Panc1 (cell line): ENCODE data around the gene EDRF1. TPM values are rescaled to one million over a fixed set of nuclear protein-coding genes. Genes with fewer than 3 reads are reported as not detected.

ENCODE experiments used
- ATAC-seq: fragments of 200-7000 bp; cut with Tn5 transposase; 2 replicates; pipeline ENCODE4 v1.9.1; 2020; ENCODE audit warnings: mild to moderate bottlenecking, moderate library complexity
- BruUV-seq: library from RNA; stranded (reverse); fragments of 400-500 nt; replicated peaks from 2 replicates; lab custom pipeline; 2021; lab: Mats Ljungman, UMichigan
- CTCF ChIA-PET: fragments of 300-600 bp; sonication (Branson Sonifier 250); formaldehyde crosslinking; loops from one replicate; lab custom pipeline; 2022; ENCODE audit warnings: antibody characterized with exemption; lab: Charles Lee
- POLR2A ChIA-PET: fragments of 300-600 bp; sonication (Branson Sonifier 250); formaldehyde crosslinking; loops from one replicate; lab custom pipeline; 2022; ENCODE audit warnings: antibody characterized with exemption; lab: Charles Lee
- DNase-seq: peaks from one replicate; pipeline ENCODE4 v3.0.0-alpha.2; 2010; ENCODE audit warnings: low read depth, low spot score
- H3K27ac ChIP-seq: 2 replicates; pipeline ENCODE4 v1.5.1; 2011; ENCODE audit warnings: mild to moderate bottlenecking, low read length, inconsistent platforms
- H3K27me3 ChIP-seq: fragments of 200-500 bp; sonication (Bioruptor generic); 2 replicates; pipeline ENCODE4 v1.6.0; 2014; ENCODE audit warnings: low read length, inconsistent platforms; ENCODE audit not compliant: control insufficient read depth, insufficient read depth
- H3K36me3 ChIP-seq: fragments of 200-500 bp; sonication (Bioruptor generic); 2 replicates; pipeline ENCODE4 v1.5.1; 2014; ENCODE audit warnings: inconsistent platforms, mild to moderate bottlenecking, low read length, moderate library complexity; ENCODE audit not compliant: control insufficient read depth, insufficient read depth
- H3K4me1 ChIP-seq: 2 replicates; pipeline ENCODE4 v1.5.1; 2011; ENCODE audit warnings: inconsistent platforms, mild to moderate bottlenecking, low read length, moderate library complexity; ENCODE audit not compliant: control insufficient read depth, insufficient read depth
- H3K4me3 ChIP-seq, 2 experiments: 2 replicates each; pipeline ENCODE4 v1.5.1; 2011 to 2012; ENCODE audit warnings: low read depth in 2 of 2, low read length in 2 of 2, mild to moderate bottlenecking in 2 of 2, inconsistent platforms in 1 of 2, moderate library complexity in 1 of 2
- H3K9me3 ChIP-seq: fragments of 200-500 bp; sonication (Bioruptor generic); 2 replicates; pipeline ENCODE4 v1.5.1; 2014; ENCODE audit warnings: low read depth, mild to moderate bottlenecking, inconsistent platforms, low read length, moderate library complexity; ENCODE audit not compliant: control insufficient read depth, insufficient read depth
- CTCF ChIP-seq: fragments of 450-650 bp; IDR thresholded peaks from 2 replicates; pipeline ENCODE4 v1.5.1; 2017; ENCODE audit warnings: mild to moderate bottlenecking
- POLR2AphosphoS5 ChIP-seq: IDR thresholded peaks from 2 replicates; pipeline ENCODE4 v1.6.1; 2012; ENCODE audit warnings: mild to moderate bottlenecking, low read depth, low read length, moderate library complexity
- REST ChIP-seq, 2 experiments: IDR thresholded peaks; 2 replicates each; pipeline ENCODE4 v1.6.1; 2011 to 2012; ENCODE audit warnings: low read depth in 2 of 2, control low read depth in 1 of 2, low read length in 1 of 2, mild to moderate bottlenecking in 1 of 2, moderate library complexity in 1 of 2; ENCODE audit not compliant: insufficient read depth in 1 of 2
- SIN3A ChIP-seq: IDR thresholded peaks from 2 replicates; pipeline ENCODE4 v1.6.1; 2012; ENCODE audit warnings: low read depth, mild to moderate bottlenecking, low read length, moderate library complexity, borderline replicate concordance; ENCODE audit not compliant: insufficient read depth
- TCF7L2 ChIP-seq: IDR thresholded peaks from 2 replicates; pipeline ENCODE4 v1.6.1; 2011; ENCODE audit warnings: mild to moderate bottlenecking, low read depth, low read length, inconsistent platforms
- in situ Hi-C: cut with HindIII; loops from 2 replicates; pipeline ENCODE4 v1.10.0; 2016; ENCODE audit warnings: low sequenced_read_pairs, low pct_unique_long_range_greater_than_20kb
- intact Hi-C: fragments of 100-400 bp; cut with micrococcal nuclease; formaldehyde crosslinking; loops from one replicate; pipeline ENCODE4 v1.10.0; 2022; ENCODE audit not compliant: unreplicated experiment
- total RNA-seq: library from RNA; stranded (reverse); gene quantifications from one replicate; pipeline ENCODE4 v1.2.1, GENCODE V29; 2021; ENCODE audit not compliant: unreplicated experiment

The EDRF1 gene
- total RNA-seq, 1 experiment from 2014 or later, result 36.3 TPM

GRCh38 chr10:125769175-125769574 lies 49.7 kb downstream of the EDRF1 start:
- Histone ChIP-seq H3K9me3 (no peaks in the 10 kb centered on the region), H3K4me1 (no peaks in the 10 kb centered on the region), H3K36me3 (peaks cover under 1% of the 10 kb centered on the region), H3K27me3 (no peaks in the 10 kb centered on the region), H3K4me3 (no peak overlapping the region), H3K27ac (no peak overlapping the region)
- CTCF ChIA-PET, result no interaction called here
- POLR2A ChIA-PET, result no interaction called here
- in situ Hi-C loops, result no loop called here
- intact Hi-C loops, result no loop called here
- BruUV-seq, result no TSS peak
- ATAC-seq (no peak), DNase-seq (no peak)
- TF ChIP-seq TCF7L2 (no peak), REST (IDR thresholded peaks at IDR 0.05; ENCODE audit: insufficient read depth in 1 of 2, low read depth in 2 of 2, low read length in 1 of 2) (no peak), POLR2AphosphoS5 (no peak), SIN3A (no peak), CTCF (no peak)

GRCh38 chr10:125770844-125771243 lies 51.3 kb downstream of the EDRF1 start:
- POLR2A ChIA-PET, result interaction anchor here (0.6 kb wide), 1 partner anchor 808 kb away, joined by 3 read pairs; no protein-coding TSS in a partner anchor

More at GRCh38 chr10:125770844-125771243, 51.3 kb downstream of the EDRF1 start:
- in situ Hi-C loops, result no loop called here
- BruUV-seq, result no TSS peak
- DNase-seq, result no peak
- H3K27me3 ChIP-seq, result no peaks in the 10 kb centered on the region
- H3K27ac ChIP-seq, result no peak overlapping the region
- intact Hi-C loops, result no loop called here
- no peak for ATAC-seq
- no peaks in the 10 kb centered on the region for H3K4me1 ChIP-seq
- no peaks in the 10 kb centered on the region for H3K36me3 ChIP-seq
- H3K9me3 ChIP-seq, result no peaks in the 10 kb centered on the region
- CTCF ChIA-PET, result no interaction called here
- no peak overlapping the region for H3K4me3 ChIP-seq
- no peak for TF ChIP-seq TCF7L2
- TF ChIP-seq POLR2AphosphoS5, result no peak
- no peak for TF ChIP-seq REST (IDR thresholded peaks at IDR 0.05; ENCODE audit: insufficient read depth in 1 of 2, low read depth in 2 of 2, low read length in 1 of 2)
- no peak for TF ChIP-seq CTCF
- TF ChIP-seq SIN3A, result no peak
